Inflammatory macrophage treated with lipopolysaccharide for 4 hours (primary cell): ENCODE data around the gene CDKAL1.
A peak's percentile ranks its signal among the peaks of the same experiment; 100 is the strongest.
"Not testable (repeated sequence)": the region's sequence is repeated elsewhere in the genome, so short reads cannot be mapped to it uniquely, and the experiment has no call there.

ENCODE experiments used
- DNase-seq: peaks from one replicate; pipeline ENCODE4 v3.0.0-alpha.2; 2020

CDKAL1 gene

DNA sequence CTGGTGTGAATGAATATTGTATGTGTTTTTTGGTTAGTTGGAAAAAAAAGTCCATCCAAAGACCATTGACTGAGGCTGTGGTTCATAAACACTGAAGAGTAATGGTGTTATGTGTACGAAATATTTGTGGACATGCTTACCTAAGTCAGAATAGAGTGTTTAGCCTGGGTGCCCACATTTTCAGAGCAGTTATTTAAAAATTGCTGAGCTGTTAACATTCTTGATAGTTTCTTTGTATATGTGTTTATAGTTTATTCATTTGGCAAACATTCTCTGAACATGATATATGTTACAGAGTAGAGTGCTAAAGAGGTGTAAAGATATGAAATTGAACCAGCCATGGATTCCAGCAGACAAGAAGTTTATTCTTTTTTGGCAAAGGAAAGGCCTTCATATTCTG is 20.6 kb downstream of the CDKAL1 start:
- DNase-seq = no peak

DNA sequence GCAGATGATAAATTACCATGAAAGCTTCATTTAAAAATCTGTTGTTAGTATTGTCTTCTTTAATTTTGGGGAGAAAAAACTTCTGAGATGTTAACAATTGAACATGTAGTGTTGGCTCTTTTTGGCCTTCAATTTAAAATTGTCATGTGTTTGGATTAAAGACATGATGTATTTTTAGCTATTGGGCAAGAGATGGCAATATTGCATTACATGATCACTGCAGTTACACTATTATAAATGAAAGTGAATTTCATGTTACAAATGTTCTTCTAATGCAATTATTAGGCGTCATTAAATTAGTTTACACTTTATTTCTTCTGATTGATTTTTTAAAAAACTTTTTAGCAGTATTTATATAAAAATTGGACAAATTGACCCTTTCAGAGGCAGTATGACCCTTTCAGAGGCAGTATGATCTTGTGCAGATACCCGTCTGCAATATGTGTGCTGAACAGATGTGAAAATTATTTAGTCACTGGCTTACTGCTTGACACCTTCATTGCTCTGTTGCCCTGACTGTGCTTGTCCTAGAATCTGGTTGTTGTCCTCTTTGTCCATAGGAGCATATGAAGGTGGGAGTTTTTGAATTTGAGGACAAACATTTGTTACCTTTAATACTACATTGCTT is 25.8 kb downstream of the CDKAL1 start:
- peak; percentile 38 for DNase-seq

DNA sequence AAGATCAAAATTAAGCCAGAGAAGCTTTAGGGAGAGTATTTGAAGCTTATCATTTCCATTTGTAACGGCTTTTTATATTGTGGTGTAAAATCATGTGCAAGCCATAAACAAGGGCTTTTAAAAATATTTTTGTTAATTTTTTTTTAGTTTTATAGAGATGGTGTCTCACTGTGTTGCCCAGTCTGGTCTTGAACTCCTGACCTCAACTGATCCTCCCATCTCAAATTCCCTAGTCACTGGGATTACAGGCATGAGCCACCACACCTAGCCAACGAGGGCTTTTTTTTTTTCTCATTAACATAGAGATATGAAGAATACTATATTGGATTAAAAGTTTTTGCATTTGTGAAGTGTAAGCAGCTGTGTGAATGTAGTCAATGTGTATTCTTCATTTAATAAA is 29.1 kb downstream of the CDKAL1 start:
- DNase-seq = no peak

DNA sequence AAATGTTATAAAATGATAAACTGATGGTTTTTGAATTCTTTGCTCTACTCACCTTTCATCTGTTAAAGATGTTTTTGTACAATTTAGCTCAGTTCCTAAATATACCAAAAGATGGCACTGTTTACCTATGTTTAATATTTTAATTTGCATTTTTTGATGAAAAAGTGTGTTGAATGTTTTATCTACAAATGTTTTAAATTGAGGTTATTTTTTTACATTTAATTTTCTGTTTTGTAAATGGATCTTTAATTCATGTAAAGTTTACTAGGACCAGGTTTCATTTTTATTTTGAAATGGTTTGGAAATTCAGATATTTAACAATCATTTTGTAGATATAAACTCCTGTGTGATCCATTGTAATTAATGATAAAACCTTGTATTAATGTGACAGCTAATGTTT is 30.0 kb downstream of the CDKAL1 start:
- DNase-seq = peak; percentile 21

DNA sequence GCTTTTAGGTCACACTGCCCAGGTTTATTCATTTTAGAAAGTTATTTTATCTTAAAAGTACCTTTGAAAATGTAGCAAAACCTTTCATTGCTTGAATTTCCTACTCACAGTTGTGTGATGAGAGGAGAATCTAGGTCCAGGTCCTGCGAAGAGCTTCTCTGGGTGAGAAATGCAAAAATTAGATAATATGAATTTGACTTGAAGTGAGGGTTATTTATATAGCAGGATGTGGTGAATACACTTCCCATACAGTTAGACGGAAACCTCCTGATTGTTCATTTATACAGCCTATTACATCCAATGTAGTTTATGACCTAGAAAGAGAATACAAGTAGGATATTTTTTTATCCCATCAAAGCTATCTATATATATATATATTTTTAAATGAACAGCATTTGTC is 30.5 kb downstream of the CDKAL1 start:
- no peak for DNase-seq

DNA sequence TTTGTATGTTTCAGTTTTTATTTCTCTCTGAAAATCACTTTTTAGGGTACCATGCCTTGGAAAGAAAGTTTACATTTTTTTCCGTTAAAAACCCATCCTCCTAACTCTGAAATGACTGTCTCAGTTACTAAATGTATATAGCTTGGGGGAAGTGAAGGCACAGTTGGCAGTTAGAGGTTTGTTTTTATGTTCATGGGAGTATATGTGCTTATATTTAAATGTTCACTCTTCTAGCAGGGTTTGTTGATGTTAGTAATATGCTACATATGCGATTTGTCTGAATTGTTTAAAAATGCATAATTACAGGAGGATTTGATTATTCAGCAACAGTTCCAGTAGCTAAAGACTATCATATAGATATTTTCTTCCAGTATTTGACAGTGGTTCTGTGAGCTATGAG is 31.1 kb downstream of the CDKAL1 start:
- DNase-seq = no peak

DNA sequence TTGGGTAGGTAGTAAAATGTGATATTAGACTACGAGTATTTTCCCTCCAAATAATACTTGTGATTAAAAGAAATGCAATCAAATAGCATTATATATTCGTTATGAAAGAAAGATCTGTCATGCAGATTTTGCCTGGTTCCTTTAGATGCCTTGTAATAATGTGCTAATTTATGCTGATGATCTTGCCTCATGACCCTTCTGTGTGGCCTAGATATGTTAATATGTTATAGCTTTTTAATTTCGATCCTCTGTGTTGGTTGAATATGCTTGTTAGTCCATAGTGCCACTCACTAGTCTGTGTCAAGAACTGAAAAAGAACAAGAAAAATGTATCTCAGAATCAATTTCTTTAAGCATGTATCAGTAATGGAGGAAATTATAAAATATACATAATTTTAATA is 31.9 kb downstream of the CDKAL1 start:
- DNase-seq = no peak

DNA sequence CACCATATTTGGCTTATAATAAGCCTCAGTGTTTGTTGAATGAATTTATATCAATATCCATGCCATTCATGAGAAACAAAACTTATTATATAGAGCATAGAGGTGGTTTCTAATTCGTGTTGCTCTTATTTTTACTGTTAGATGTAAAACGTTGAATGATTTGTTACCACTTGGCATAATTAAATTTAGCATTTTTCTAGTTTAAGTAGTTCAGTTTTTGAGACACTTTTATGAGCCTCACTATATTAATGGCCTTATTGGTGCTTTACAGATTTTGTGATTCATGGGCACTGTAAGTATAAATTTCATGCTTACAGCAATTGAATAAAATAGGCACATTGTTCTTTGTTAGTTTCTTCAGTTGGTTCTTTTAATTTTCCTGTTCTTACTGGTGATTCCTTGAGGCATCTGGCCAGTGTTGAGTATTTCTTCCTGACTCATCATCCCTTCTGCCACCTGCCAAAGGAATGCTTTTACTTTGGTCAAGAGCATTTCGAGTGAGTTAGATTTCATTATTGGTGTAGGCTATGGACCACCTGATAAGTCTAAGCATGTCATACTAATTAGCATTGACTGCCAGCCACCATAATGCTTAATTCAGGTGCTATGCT is 34.8 kb downstream of the CDKAL1 start:
- DNase-seq = no peak

DNA sequence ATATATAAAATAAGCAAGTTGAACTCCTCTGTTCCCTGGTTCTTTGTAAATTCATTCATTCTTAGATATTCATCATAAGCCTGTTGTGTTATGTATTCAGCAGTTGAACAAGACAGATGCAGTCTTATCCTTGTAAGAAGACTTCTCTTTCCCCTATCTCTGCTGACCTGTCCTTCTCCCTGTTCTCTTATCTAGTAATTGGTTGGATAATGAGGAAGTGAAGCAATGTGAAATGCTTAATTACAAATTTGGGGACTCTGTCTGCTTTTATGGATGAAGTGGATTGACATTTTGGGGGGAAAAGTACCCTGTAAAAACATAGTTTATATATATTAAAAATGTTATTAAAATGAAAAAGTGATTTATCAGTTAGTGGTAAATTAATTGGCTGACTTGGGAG is 37.0 kb downstream of the CDKAL1 start:
- DNase-seq = peak; percentile 10

DNA sequence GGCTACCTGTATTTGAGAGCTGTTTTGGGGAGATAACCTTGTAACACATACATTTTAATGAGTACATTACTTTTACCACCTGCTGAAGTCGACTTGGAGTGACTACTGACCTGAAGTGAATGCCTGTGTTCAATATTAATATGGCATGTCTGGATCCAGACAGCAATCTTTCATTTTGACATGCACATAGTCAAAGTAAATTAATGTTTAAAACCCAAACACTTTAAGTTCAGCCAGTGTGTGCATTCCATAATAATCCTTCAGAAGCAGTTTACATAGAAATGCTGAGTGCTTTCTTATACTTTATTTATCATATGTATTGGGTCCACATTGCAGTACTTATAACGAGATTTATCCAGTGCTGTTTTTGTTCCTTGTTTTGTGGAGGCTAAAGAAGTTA is 38.0 kb downstream of the CDKAL1 start:
- DNase-seq = no peak

DNA sequence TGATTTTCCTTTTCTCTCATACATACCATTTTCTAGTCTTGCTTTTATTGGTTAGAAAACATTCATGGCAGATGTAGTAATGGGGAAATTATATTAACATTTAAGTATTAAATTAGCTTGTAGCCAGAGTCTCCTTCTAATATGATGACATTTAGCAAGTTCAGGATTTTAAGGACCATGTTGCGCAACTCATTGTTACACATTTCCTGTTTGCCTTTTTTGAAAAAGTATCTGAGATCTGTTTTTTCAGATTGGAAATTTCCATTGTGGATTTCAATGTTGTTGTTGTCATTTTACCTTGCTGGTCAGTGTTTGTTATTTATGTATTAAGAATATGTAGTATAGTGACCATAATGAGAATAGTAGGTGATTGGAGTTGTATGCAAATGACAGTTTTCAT is 38.7 kb downstream of the CDKAL1 start:
- DNase-seq = peak; percentile 76

DNA sequence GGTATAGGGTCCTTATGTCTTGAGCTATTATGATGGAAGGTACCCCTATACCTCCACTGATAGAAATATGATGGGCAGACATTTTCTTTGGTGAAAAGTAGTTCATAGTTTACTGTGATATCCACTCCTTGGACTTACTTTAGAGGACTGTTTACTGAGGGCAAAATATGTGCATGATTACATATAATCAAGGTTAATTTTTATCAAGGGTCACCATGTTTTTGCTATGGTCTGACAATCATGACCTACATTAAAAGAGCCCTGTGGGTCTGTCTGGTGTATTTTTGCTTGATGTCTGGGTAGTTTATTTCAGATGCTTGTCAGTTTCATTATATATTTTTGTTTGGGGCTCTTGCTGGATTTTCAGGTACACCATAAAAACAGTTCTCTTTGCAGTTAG is 40.1 kb downstream of the CDKAL1 start:
- DNase-seq = no peak

DNA sequence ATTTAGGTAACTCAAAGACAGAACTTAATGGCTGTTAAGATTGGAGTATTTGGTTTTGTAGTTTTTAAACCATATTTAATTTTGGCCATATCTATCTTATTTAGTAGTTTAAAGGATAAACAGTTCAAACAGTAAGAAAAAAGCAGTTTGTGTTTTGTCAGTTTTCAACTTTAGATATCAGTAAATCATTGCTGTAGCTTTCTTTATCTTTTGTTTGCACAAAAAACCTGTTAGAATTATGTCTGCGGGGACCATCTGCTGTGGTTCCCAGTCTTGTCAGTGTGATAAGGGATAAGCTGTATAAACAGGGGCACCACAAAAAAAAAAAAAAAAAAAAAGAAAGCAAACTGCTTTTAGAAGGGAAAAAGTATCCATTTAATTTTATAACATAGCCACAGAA is 40.9 kb downstream of the CDKAL1 start:
- no peak for DNase-seq

DNA sequence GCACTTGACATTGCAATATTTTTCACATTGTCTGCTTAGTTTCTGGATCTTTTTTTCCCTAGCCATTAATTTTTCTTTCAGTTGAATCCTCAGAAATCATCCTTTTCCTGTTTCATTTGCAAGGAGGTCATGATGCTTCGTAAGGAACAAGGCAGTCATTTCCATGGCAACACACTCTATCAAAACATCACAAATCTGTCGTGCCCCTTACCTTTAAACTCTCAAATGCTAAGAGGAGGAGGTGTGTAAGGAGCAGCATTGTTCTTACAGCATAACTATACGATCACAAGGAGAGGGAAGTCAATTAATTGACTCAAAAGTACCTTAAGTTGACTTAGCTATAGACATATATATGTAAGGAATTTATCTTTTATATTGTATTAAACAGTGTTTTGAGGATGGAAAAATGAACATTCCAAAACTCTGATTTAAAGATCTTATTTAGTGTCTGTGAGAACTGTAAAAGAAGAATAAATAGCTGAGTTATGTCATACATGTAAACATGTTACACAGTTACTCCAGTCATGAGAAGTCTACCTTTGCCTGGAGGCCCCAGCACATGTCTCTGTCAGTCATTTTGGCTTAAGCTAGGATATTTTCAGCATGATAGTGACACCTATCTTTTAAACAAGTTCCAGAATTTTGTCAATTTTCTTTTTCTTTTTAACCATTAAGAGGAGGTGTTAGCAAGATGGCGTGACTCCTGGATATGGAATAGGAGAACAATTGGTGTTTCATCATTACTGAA is 41.6 kb downstream of the CDKAL1 start:
- DNase-seq = no peak

DNA sequence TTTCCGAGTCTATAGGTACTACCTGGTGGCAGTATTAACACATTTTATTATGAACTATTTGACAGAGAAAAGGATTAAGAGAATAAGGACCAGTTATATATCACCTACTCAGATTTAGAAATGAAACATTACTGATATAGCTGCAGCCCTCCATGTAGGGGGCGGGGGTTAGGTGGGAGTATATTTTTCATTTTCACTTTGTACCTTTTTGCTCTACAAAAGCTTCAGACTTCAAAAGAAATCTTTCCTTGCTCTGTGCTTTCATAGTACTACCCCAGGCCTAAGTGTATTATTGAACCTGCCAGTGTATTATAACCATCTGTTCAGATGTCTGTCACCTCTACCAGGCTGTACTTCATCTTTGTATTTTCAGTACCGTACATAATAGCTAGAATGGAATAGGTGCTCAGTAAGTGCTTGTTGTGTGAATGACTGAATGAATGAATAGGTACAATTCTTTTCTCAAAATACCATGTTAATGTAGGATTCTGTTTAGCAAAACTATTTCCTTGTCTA is 43.0 kb downstream of the CDKAL1 start:
- no peak for DNase-seq

DNA sequence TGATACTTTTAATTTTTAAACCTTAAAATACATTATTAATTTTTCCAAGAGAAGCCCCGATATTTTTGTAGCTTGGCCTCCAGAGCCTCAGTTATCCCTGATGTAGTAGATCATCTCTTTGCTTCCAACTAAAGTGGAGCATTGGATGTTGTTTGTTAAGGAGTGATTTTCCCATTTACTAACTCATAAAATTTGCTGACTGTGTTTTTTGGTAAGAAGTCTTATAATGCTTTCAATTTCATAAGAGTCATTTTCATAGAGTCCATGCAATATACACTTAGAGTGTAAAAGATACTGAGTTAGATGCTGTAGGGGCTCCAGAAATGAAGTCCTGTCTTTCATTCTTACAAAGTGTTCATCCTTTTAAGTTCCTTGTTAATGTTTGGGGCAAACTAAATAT is 46.8 kb downstream of the CDKAL1 start:
- DNase-seq = no peak

DNA sequence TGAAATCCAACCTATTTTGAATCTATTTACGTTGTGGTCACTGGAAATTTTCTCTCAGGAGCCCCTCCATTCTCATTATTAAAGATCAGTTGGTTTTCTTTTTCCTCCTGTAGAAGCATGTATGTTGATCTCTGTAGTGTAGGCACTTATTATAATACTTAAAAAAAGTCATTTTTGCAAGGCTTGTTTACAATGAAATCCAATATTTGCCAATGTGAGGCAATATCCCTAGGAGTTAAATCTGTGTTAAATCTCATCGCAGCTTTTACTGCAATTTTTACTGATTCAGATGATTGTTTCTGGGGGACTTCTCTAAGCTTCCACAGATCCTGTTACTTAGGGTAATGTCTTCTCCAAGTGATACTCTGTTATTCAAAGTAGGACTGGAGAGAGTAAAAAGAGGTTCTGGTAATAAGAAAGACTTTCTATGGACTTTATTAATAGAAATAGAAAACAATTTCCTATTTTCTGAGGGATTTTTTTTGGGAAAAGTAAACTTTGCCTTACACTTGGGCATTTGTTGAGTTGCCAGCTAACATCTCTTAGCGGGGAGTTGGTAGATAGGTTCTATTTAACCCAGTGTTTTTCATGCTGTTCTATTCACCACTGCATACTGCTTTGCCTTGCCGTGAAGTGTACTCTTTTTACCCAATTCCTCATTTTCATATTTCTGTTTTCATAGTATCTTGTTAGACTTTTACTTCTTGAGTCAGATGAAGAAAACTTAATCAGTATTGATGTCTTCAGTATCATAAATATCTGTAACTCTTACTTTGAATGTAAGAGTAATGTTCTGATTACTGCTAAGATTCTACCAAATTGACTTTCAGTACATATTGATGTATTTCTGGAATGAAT is 48.6 kb downstream of the CDKAL1 start:
- DNase-seq = no peak

DNA sequence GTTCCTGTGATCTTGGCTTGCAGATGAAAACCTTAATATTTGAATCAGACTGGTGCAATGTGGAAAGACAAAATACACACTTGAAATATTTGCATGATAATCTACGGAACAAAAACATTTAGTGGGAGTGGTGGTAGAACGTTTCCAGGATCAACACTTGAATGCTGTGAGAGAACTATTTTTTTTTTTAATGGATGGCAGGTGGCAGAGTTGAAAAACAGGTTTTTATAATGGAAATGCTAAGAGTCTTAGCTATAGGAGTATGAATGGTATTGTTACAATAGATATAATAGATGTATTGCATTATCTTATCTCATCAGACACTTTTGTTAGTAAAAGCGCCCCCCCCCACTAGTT is 49.2 kb downstream of the CDKAL1 start:
- no peak for DNase-seq

DNA sequence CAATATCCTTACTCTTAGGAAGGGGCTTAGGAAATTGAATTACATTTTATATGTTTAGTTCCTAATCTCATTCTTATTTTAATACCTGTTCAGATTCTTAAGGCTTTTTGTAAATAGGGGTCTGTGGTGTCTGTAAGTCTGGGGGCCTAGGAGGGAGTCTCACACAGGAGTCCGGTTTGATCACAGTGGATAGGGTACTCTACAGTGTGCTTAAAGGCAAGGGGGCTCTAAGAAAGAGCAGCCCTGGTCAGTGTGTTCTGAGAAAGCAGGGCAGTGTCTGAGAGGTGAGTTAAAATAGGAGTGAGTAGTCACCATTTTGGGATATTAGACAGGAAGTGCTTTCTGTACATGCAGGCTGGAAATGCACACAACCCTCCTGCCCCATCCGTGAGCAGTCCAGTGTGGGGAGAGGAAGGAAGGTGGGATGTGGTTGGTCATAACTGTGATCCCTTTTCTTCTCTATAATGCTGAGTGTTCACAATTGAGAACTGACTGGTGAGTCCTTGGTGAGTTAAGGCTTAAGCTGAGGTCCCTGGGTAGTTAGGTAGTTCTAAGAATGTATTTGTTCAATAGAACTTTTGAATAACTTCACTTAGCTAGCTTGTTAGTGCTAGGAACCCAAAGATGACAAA is 50.0 kb downstream of the CDKAL1 start:
- no peak for DNase-seq

DNA sequence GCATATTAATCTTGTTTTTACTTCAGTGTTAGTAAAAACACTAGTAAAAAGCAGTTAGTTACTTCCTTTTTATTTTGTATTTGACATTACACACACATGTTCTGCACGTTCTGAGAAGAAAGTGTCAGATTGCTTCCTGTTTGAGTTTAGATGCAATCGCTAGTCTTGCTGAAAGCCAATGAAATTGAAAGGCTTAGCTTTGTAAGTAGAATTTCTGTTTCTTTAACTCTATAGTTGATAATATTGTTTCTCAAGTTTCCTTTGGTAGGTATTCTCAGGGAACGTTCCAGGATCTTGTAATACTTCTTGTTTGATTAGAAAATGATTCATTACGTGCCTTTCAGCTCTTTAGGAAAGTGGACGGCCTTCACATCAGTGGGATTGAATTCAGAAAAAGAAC is 55.0 kb downstream of the CDKAL1 start:
- peak; percentile 27 for DNase-seq

DNA sequence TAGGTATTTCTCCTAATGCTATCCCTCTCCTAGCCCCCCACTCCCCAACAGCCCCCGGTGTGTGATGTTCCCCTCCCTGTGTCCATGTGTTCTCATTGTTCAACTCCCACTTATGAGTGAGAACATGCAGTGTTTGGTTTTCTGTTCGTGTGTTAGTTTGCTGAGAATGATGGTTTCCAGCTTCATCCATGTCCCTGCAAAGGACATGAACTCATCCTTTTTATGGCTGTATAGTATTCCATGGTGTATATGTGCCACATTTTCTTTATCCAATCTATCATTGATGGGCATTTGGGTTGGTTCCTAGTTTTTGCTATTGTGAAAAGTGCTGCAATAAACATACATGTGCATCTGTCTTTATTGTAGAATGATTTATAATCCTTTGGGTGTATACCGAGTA is 56.2 kb downstream of the CDKAL1 start:
- not testable (repeated sequence) for DNase-seq

DNA sequence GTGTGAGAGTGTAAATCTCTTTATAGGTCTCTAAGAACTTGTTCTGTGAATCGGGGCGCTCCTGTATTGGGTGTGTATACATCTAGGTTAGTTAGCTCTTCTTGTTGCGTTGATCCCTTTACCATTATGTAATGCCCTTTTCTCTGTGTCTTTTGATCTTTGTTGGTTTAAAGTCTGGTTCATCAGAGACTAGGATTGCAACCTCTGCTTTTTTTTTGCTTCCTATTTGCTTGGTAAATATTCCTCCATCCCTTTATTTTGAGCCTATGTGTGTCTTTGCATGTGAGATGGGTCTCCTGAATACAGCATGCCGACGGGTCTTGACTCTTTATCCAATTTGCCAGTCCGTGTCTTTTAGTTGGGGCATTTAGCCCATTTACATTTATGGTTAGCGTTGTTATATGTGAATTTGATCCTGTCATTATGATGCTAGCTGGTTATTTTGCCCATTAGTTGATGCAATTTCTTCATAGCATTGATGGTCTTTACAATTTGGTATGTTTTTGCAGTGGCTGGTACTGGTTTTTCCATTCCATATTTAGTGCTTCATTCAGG is 60.1 kb downstream of the CDKAL1 start:
- not testable (repeated sequence) for DNase-seq
